HG03280 (cell line): Measurements from ENCODE around the gene EDDM13.
A peak's percentile ranks its signal among the peaks of the same experiment; 100 is the strongest.
"Not testable (repeated sequence)": the region's sequence is repeated elsewhere in the genome, so short reads cannot be mapped to it uniquely, and the experiment has no call there.

Experiments
- ATAC-seq: cut with Tn5 transposase; IDR thresholded peaks from one replicate; pipeline ENCODE4 v1.9.1; 2021; ENCODE audit warnings: mild to moderate bottlenecking, moderate library complexity; ENCODE audit not compliant: unreplicated experiment

Gene EDDM13

GRCh38 chr19:56294549-56294948 lies 22.0 kb downstream of the EDDM13 start:
- no peak for ATAC-seq

GRCh38 chr19:56295531-56296455 lies 23.2 kb downstream of the EDDM13 start:
- ATAC-seq = no peak

GRCh38 chr19:56297010-56297409 lies 24.5 kb downstream of the EDDM13 start:
- ATAC-seq = no peak

GRCh38 chr19:56299688-56300087 lies 27.1 kb downstream of the EDDM13 start:
- ATAC-seq = no peak

- no peak for ATAC-seq
Measured at GRCh38 chr19:56301155-56301554, 28.6 kb downstream of the EDDM13 start.

- ATAC-seq = no peak
Measured at GRCh38 chr19:56301886-56302620, 29.5 kb downstream of the EDDM13 start.

- no peak for ATAC-seq
Measured at GRCh38 chr19:56304243-56304642, 31.7 kb downstream of the EDDM13 start.

GRCh38 chr19:56306016-56306415 lies 33.5 kb downstream of the EDDM13 start:
- ATAC-seq = no peak

GRCh38 chr19:56307062-56307461 lies 34.5 kb downstream of the EDDM13 start:
- ATAC-seq = not testable (repeated sequence)

GRCh38 chr19:56308792-56309191 lies 36.2 kb downstream of the EDDM13 start:
- ATAC-seq = no peak

- peak; percentile 47 for ATAC-seq
Measured at GRCh38 chr19:56309511-56310185, 37.1 kb downstream of the EDDM13 start.

GRCh38 chr19:56310462-56310861 lies 37.9 kb downstream of the EDDM13 start:
- ATAC-seq = no peak

- no peak for ATAC-seq
Measured at GRCh38 chr19:56312342-56312741, 39.8 kb downstream of the EDDM13 start.

GRCh38 chr19:56312787-56313657 lies 40.5 kb downstream of the EDDM13 start:
- ATAC-seq = no peak

- no peak for ATAC-seq
Measured at GRCh38 chr19:56314018-56314380, 41.5 kb downstream of the EDDM13 start.

GRCh38 chr19:56314381-56315076 lies 42.0 kb downstream of the EDDM13 start, which contains the start of gene ZSCAN5A:
Gene ZSCAN5A, minus strand, starts transcription at chr19:56314839. Its CDS starts 89,793 bp downstream, at chr19:56225046.
- peak; percentile 77 for ATAC-seq

GRCh38 chr19:56315077-56315828 lies 42.7 kb downstream of the EDDM13 start:
- peak; percentile 79 for ATAC-seq

GRCh38 chr19:56316728-56317127 lies 44.2 kb downstream of the EDDM13 start:
- ATAC-seq = no peak

GRCh38 chr19:56317749-56318148 lies 45.2 kb downstream of the EDDM13 start:
- ATAC-seq = no peak
